HFFc6 (cell line): ENCODE measurements around the gene DNAJC21. TPM values are rescaled to one million over a fixed set of nuclear protein-coding genes. Genes with fewer than 3 reads are reported as not detected.

Source experiments
- DNase-seq: peaks from one replicate; pipeline ENCODE4 v3.0.0-alpha.2; 2018
- H3K27ac Mint-ChIP-seq: 2 replicates; pipeline ENCODE4 v1.8.0; 2020; ENCODE audit warnings: mild to moderate bottlenecking, mixed read lengths
- H3K27me3 Mint-ChIP-seq: 2 replicates; pipeline ENCODE4 v1.8.0; 2021; ENCODE audit warnings: mild to moderate bottlenecking, moderate library complexity, mixed read lengths; ENCODE audit not compliant: insufficient read depth
- H3K36me3 Mint-ChIP-seq: 2 replicates; pipeline ENCODE4 v1.8.0; 2021; ENCODE audit warnings: low read depth, mixed read lengths
- H3K4me1 Mint-ChIP-seq: 2 replicates; pipeline ENCODE4 v1.8.0; 2020; ENCODE audit warnings: low read depth, mixed read lengths
- H3K4me3 Mint-ChIP-seq: 2 replicates; pipeline ENCODE4 v1.8.0; 2020; ENCODE audit warnings: mild to moderate bottlenecking, moderate library complexity, mixed read lengths
- H3K9me3 Mint-ChIP-seq: 2 replicates; pipeline ENCODE4 v1.8.0; 2020; ENCODE audit warnings: mild to moderate bottlenecking, mixed read lengths
- CTCF ChIP-seq: fragments of 200-600 bp; sonication (generic); IDR thresholded peaks from 2 replicates; pipeline ENCODE4 v1.5.0; 2021; ENCODE audit warnings: antibody characterized with exemption, mild to moderate bottlenecking
- total RNA-seq, 6 experiments: library from RNA; stranded (reverse); fragmentation: NEBNext Ultra II Directional; extraction: Animal tissue kit (Norgen Biotek cat#: 25700); gene quantifications; 2 replicates in 1 of 6; 3 replicates in 5 of 6; pipeline ENCODE4 v1.2.3, GENCODE V29; 2021

The DNAJC21 gene
- total RNA-seq, 6 experiments from 2014 or later, result 38.2 to 46.8 (median 45.9) TPM

GRCh38 chr5:34941936-34942335 lies 12.6 kb downstream of the DNAJC21 start:
- Mint-ChIP-seq H3K4me1 (no peaks in the 10 kb centered on the region), H3K27me3 (no peaks in the 10 kb centered on the region; the same call in 1 of the 2 replicates), H3K4me3 (no peak overlapping the region), H3K9me3 (no peaks in the 10 kb centered on the region), H3K36me3 (peaks cover 18% of the 10 kb centered on the region), H3K27ac (no peak overlapping the region)
- TF ChIP-seq CTCF, result no peak
- no peak for DNase-seq

GRCh38 chr5:34944044-34944443 lies 14.7 kb downstream of the DNAJC21 start:
- DNase-seq, result no peak
- no peak overlapping the region for H3K4me3 Mint-ChIP-seq
- H3K9me3 Mint-ChIP-seq, result no peaks in the 10 kb centered on the region
- no peaks in the 10 kb centered on the region; the same call in 1 of the 2 replicates for H3K27me3 Mint-ChIP-seq
- no peak overlapping the region for H3K27ac Mint-ChIP-seq
- no peak for TF ChIP-seq CTCF
- no peaks in the 10 kb centered on the region for H3K4me1 Mint-ChIP-seq
- peaks cover 15% of the 10 kb centered on the region for H3K36me3 Mint-ChIP-seq

GRCh38 chr5:34944460-34945047 lies 15.2 kb downstream of the DNAJC21 start:
- H3K4me3 Mint-ChIP-seq, result no peak overlapping the region
- DNase-seq, result no peak
- no peak overlapping the region for H3K27ac Mint-ChIP-seq
- no peaks in the 10 kb centered on the region; the same call in 1 of the 2 replicates for H3K27me3 Mint-ChIP-seq
- no peak for TF ChIP-seq CTCF
- no peaks in the 10 kb centered on the region for H3K9me3 Mint-ChIP-seq
- H3K36me3 Mint-ChIP-seq, result peaks cover 15% of the 10 kb centered on the region
- H3K4me1 Mint-ChIP-seq, result no peaks in the 10 kb centered on the region

- no peak overlapping the region for H3K27ac Mint-ChIP-seq
- H3K4me3 Mint-ChIP-seq, result no peak overlapping the region
- H3K4me1 Mint-ChIP-seq, result peaks cover 14% of the 10 kb centered on the region
- TF ChIP-seq CTCF, result no peak
- DNase-seq, result no peak
- no peaks in the 10 kb centered on the region; the same call in 1 of the 2 replicates for H3K27me3 Mint-ChIP-seq
- H3K9me3 Mint-ChIP-seq, result no peaks in the 10 kb centered on the region
- H3K36me3 Mint-ChIP-seq, result peaks cover 6% of the 10 kb centered on the region
These were observed 28.0 kb downstream of the DNAJC21 start for GRCh38 chr5:34957321-34957720.

- peak; percentile 40 for DNase-seq
- Mint-ChIP-seq H3K36me3 (peaks cover 6% of the 10 kb centered on the region), H3K9me3 (no peaks in the 10 kb centered on the region), H3K27me3 (no peaks in the 10 kb centered on the region; the same call in 1 of the 2 replicates), H3K4me3 (no peak overlapping the region), H3K4me1 (peaks cover 14% of the 10 kb centered on the region), H3K27ac (no peak overlapping the region)
- TF ChIP-seq CTCF, result peak; percentile 74
These were observed 28.7 kb downstream of the DNAJC21 start for GRCh38 chr5:34957857-34958690.
